ENCODE measurements around the gene ALK. TPM values are rescaled to one million over a fixed set of nuclear protein-coding genes. Genes with fewer than 3 reads are reported as not detected.

ALK gene
- polyA plus RNA-seq, 1 experiment = not detected

DNA sequence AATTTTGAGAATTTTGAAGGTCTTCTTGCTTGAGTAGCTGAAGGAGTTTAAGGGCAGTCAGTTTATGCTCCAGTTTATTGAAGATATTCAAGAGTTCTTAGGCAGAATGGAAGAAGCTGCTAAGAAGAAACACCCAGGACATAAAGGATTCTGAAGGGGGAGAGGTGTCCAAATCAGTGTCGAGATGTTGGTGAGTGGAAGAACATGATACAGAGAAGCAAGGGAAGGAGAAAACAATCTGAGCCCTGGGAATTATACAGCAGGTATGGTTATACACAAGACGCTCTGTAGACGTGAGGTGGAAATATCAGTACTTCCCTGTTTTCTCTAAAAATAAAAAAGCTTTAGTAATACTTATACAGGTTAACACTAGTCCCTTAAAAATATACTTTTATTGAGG is 746.0 kb downstream of the ALK start:
- ChIA-PET CTCF (no interaction called here), POLR2A (no interaction called here)
- TF ChIP-seq, protein P1, sequence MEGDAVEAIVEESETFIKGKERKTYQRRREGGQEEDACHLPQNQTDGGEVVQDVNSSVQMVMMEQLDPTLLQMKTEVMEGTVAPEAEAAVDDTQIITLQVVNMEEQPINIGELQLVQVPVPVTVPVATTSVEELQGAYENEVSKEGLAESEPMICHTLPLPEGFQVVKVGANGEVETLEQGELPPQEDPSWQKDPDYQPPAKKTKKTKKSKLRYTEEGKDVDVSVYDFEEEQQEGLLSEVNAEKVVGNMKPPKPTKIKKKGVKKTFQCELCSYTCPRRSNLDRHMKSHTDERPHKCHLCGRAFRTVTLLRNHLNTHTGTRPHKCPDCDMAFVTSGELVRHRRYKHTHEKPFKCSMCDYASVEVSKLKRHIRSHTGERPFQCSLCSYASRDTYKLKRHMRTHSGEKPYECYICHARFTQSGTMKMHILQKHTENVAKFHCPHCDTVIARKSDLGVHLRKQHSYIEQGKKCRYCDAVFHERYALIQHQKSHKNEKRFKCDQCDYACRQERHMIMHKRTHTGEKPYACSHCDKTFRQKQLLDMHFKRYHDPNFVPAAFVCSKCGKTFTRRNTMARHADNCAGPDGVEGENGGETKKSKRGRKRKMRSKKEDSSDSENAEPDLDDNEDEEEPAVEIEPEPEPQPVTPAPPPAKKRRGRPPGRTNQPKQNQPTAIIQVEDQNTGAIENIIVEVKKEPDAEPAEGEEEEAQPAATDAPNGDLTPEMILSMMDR (IDR thresholded peaks at IDR 0.05; ENCODE audit: low read depth, low read length) = no peak
- Histone ChIP-seq H3K27me3 (ENCODE audit: control insufficient read depth, insufficient read depth, low read length) (no peaks in the 10 kb centered on the region), H3K9me3 (ENCODE audit: control insufficient read depth, insufficient read depth, low read length) (no peaks in the 10 kb centered on the region), H3K4me3 (ENCODE audit: low read depth, low read length) (no peak overlapping the region), H3K27ac (ENCODE audit: low read depth, low read length) (no peak overlapping the region)
- no peak for DNase-seq (ENCODE audit: low read depth, low spot score)

- ChIA-PET POLR2A (no interaction called here), CTCF (no interaction called here)
- TF ChIP-seq, protein P1 (IDR thresholded peaks at IDR 0.05; ENCODE audit: low read depth, low read length) = no peak
- Histone ChIP-seq H3K9me3 (ENCODE audit: control insufficient read depth, insufficient read depth, low read length) (no peaks in the 10 kb centered on the region), H3K4me3 (ENCODE audit: low read depth, low read length) (no peak overlapping the region), H3K27me3 (ENCODE audit: control insufficient read depth, insufficient read depth, low read length) (no peaks in the 10 kb centered on the region), H3K27ac (ENCODE audit: low read depth, low read length) (no peak overlapping the region)
- no peak for DNase-seq (ENCODE audit: low read depth, low spot score)
Measured at GRCh38 chr2:29174937-29175336, 746.4 kb downstream of the ALK start.

DNA sequence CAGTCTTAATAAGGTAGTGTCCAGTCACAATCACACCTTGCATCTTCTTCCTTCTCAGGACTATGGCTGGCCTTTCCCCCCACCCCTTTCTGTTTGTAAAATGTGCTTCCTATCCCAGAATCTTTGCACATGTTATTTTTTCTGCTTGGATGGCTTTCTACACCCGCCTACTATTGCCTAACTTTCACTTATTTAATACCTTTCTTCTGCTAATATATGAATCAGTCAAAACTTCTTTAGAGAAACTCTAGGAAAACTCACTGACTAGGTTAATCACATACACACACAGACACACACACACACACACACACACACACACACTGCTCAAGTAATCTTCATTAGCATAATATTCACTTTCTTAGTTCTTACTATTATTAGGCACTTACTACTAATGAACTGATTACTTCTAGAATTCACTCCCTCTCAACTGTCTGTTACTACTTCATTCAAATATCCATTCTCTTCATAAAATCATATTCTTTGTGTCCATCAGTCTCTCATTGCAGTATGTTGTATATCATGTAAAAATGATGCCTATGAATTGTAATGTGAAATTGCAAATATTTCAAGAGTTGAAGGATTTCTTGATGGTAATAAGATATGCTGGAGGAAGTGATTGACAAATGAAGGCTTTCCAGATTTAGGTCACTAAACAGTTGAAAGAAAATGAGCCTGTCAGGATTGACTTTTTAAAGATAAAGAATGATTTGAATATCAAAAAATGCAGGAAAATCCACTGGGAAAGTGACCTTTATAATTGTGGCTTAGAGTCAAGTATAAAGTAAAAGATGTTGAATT is 754.9 kb downstream of the ALK start:
- no peak for DNase-seq (ENCODE audit: low read depth, low spot score)
- no peaks in the 10 kb centered on the region for H3K27me3 ChIP-seq (ENCODE audit: control insufficient read depth, insufficient read depth, low read length)
- H3K9me3 ChIP-seq (ENCODE audit: control insufficient read depth, insufficient read depth, low read length) = no peaks in the 10 kb centered on the region
- TF ChIP-seq, protein P1 (IDR thresholded peaks at IDR 0.05; ENCODE audit: low read depth, low read length) = no peak
- no peak overlapping the region for H3K4me3 ChIP-seq (ENCODE audit: low read depth, low read length)
- POLR2A ChIA-PET = no interaction called here
- H3K27ac ChIP-seq (ENCODE audit: low read depth, low read length) = peak overlapping the region; percentile 54
- CTCF ChIA-PET = interaction anchor here (1.7 kb wide), 1 partner anchor 208 kb away, joined by 4 read pairs; no protein-coding TSS in a partner anchor

GRCh38 chr2:29165362-29166241 is 755.8 kb downstream of the ALK start:
- TF ChIP-seq, protein P1 (IDR thresholded peaks at IDR 0.05; ENCODE audit: low read depth, low read length) = no peak
- H3K4me3 ChIP-seq (ENCODE audit: low read depth, low read length) = no peak overlapping the region
- no peaks in the 10 kb centered on the region for H3K27me3 ChIP-seq (ENCODE audit: control insufficient read depth, insufficient read depth, low read length)
- ChIA-PET POLR2A (interaction anchor here (0.7 to 0.9 kb wide), 3 partner anchors 13 to 169 kb away, joined by 3 to 4 read pairs (median 3); no protein-coding TSS in a partner anchor), CTCF (interaction anchor here (0.6 to 1.7 kb wide), 2 partner anchors 15 to 207 kb away, joined by 3 to 4 read pairs; no protein-coding TSS in a partner anchor)
- H3K27ac ChIP-seq (ENCODE audit: low read depth, low read length) = peak overlapping the region; percentile 85
- peak; percentile 74 for DNase-seq (ENCODE audit: low read depth, low spot score)
- H3K9me3 ChIP-seq (ENCODE audit: control insufficient read depth, insufficient read depth, low read length) = no peaks in the 10 kb centered on the region
